SK-N-SH (cell line): ENCODE measurements around the gene PCNX1. TPM values are rescaled to one million over a fixed set of nuclear protein-coding genes. Genes with fewer than 3 reads are reported as not detected.

ENCODE experiments used
- CTCF ChIA-PET: fragments of 300-600, 350-600 bp; formaldehyde crosslinking; extraction: SDS; loops from one replicate; lab custom pipeline; 2021; lab: Yijun Ruan, JAX
- POLR2A ChIA-PET: fragments of 350-600 bp; sonication (Branson Sonifier 250); formaldehyde crosslinking; extraction: SDS; loops from one replicate; lab custom pipeline; 2020; ENCODE audit warnings: antibody characterized with exemption, inconsistent platforms; lab: Yijun Ruan, JAX
- DNase-seq: peaks from one replicate; pipeline ENCODE4 v3.0.0; 2012
- H2AFZ ChIP-seq: fragments of 200-600 bp; sonication (generic); 2 replicates; pipeline ENCODE4 v1.8.1; 2016; ENCODE audit warnings: antibody characterized with exemption, mild to moderate bottlenecking, low read depth
- H3F3A ChIP-seq: fragments of 200-600 bp; sonication (generic); replicated peaks from 2 replicates; pipeline ENCODE3; 2016; ENCODE audit warnings: antibody characterized with exemption, mild to moderate bottlenecking; ENCODE audit not compliant: insufficient read depth
- H3K27ac ChIP-seq, 2 experiments: fragments of 200-500 bp in 1 of 2; fragments of 200-600 bp in 1 of 2; sonication (Bioruptor generic) in 1 of 2; sonication (generic), shearing (Covaris generic) in 1 of 2; 2 replicates each; pipeline versions ENCODE4 v1.5.1 to v1.6.1; 2014 to 2016; ENCODE audit warnings: low read depth in 2 of 2, inconsistent platforms in 1 of 2, low read length in 1 of 2, mild to moderate bottlenecking in 1 of 2, mixed read lengths in 1 of 2
- H3K27me3 ChIP-seq: fragments of 200-600 bp; sonication (generic), shearing (Covaris generic); 2 replicates; pipeline ENCODE4 v1.6.1; 2016; ENCODE audit warnings: mixed run types; ENCODE audit not compliant: insufficient read depth
- H3K36me3 ChIP-seq, 2 experiments: fragments of 200-500 bp in 1 of 2; fragments of 200-600 bp in 1 of 2; sonication (Bioruptor generic) in 1 of 2; sonication (generic) in 1 of 2; replicated peaks in 1 of 2; 2 replicates each; pipeline versions ENCODE3 to v1.5.1; 2014 to 2016; ENCODE audit warnings: low read length in 1 of 2, mild to moderate bottlenecking in 1 of 2; ENCODE audit not compliant: insufficient read depth in 2 of 2, control insufficient read depth in 1 of 2
- H3K4me1 ChIP-seq, 2 experiments: fragments of 200-500 bp in 1 of 2; fragments of 200-600 bp in 1 of 2; sonication (Bioruptor generic) in 1 of 2; sonication (generic), shearing (Covaris generic) in 1 of 2; 2 replicates each; pipeline versions ENCODE4 v1.5.1 to v1.6.1; 2014 to 2016; ENCODE audit warnings: low read depth in 1 of 2, low read length in 1 of 2, mixed run types in 1 of 2; ENCODE audit not compliant: insufficient read depth in 2 of 2, control insufficient read depth in 1 of 2
- H3K4me2 ChIP-seq: fragments of 200-600 bp; sonication (generic), shearing (Covaris generic); 2 replicates; pipeline ENCODE4 v1.6.1; 2017; ENCODE audit warnings: mixed run types
- H3K4me3 ChIP-seq, 2 experiments: fragments of 200-500 bp in 1 of 2; fragments of 200-600 bp in 1 of 2; sonication (Bioruptor generic) in 1 of 2; sonication (generic), shearing (Covaris generic) in 1 of 2; 2 replicates each; pipeline versions ENCODE4 v1.5.1 to v1.8.1; 2014 to 2016; ENCODE audit warnings: low read depth in 2 of 2, inconsistent platforms in 1 of 2, low read length in 1 of 2, mild to moderate bottlenecking in 1 of 2, mixed read lengths in 1 of 2, moderate library complexity in 1 of 2
- H3K79me2 ChIP-seq: fragments of 200-600 bp; sonication (generic); 2 replicates; pipeline ENCODE4 v1.8.1; 2017; ENCODE audit warnings: mild to moderate bottlenecking; ENCODE audit not compliant: insufficient read depth
- H3K9ac ChIP-seq: fragments of 200-600 bp; sonication (generic); 2 replicates; pipeline ENCODE4 v1.6.1; 2017; ENCODE audit warnings: mixed run types
- H3K9me2 ChIP-seq: fragments of 200-600 bp; sonication (generic); 2 replicates; pipeline ENCODE4 v1.6.1; 2017; ENCODE audit warnings: mixed run types
- H3K9me3 ChIP-seq: fragments of 200-600 bp; sonication (generic); 2 replicates; pipeline ENCODE4 v1.6.1; 2017; ENCODE audit warnings: mixed run types, mild to moderate bottlenecking, moderate library complexity
- H4K20me1 ChIP-seq: fragments of 200-600 bp; sonication (generic); 2 replicates; pipeline ENCODE4 v1.6.1; 2017; ENCODE audit warnings: mild to moderate bottlenecking, mixed run types; ENCODE audit not compliant: insufficient read depth
- EP300 ChIP-seq, 2 experiments: IDR thresholded peaks; 2 replicates each; pipeline versions ENCODE4 v1.4.0 to v1.6.1; 2012; ENCODE audit warnings: borderline replicate concordance in 1 of 2, low read depth in 1 of 2, low read length in 1 of 2
- EZH2phosphoT487 ChIP-seq: fragments of 200-600 bp; sonication (generic); IDR thresholded peaks from 2 replicates; pipeline ENCODE4 v1.6.1; 2017; ENCODE audit warnings: low read depth, mixed run types, mild to moderate bottlenecking, antibody characterized with exemption, moderate library complexity, borderline replicate concordance
- FOSL2 ChIP-seq: IDR thresholded peaks from 2 replicates; pipeline ENCODE4 v1.4.0; 2012; ENCODE audit warnings: low read depth, mild to moderate bottlenecking, moderate library complexity, borderline replicate concordance
- FOXM1 ChIP-seq: IDR thresholded peaks from 2 replicates; pipeline ENCODE4 v1.4.0; 2012; ENCODE audit warnings: low read depth, mild to moderate bottlenecking
- MAX ChIP-seq: IDR thresholded peaks from 2 replicates; pipeline ENCODE4 v1.4.0; 2012; ENCODE audit warnings: low read depth
- MXI1 ChIP-seq: IDR thresholded peaks from 2 replicates; pipeline ENCODE4 v1.6.1; 2012; ENCODE audit warnings: mild to moderate bottlenecking, low read depth, low read length, improper control_type of control experiment
- NFIC ChIP-seq: IDR thresholded peaks from 2 replicates; pipeline ENCODE4 v1.4.0; 2012; ENCODE audit warnings: borderline replicate concordance
- NRF1 ChIP-seq: IDR thresholded peaks from 2 replicates; pipeline ENCODE4 v1.6.1; 2012; ENCODE audit warnings: low read depth, mild to moderate bottlenecking, low read length
- POLR2AphosphoS5 ChIP-seq: IDR thresholded peaks from 2 replicates; pipeline ENCODE4 v1.6.1; 2012; ENCODE audit warnings: low read depth, low read length
- RAD21 ChIP-seq: IDR thresholded peaks from 2 replicates; pipeline ENCODE4 v1.6.1; 2012; ENCODE audit warnings: mild to moderate bottlenecking, low read length
- RCOR1 ChIP-seq: fragments of 150-350 bp; IDR thresholded peaks from 2 replicates; pipeline ENCODE4 v1.6.1; 2017; ENCODE audit warnings: antibody characterized with exemption, low read length
- RFX5 ChIP-seq: IDR thresholded peaks from 2 replicates; pipeline ENCODE4 v1.6.1; 2012; ENCODE audit warnings: mild to moderate bottlenecking, improper control_type of control experiment, low read length
- SIN3A ChIP-seq: IDR thresholded peaks from 2 replicates; pipeline ENCODE4 v1.6.1; 2012; ENCODE audit warnings: low read depth, mild to moderate bottlenecking, low read length, moderate library complexity, borderline replicate concordance
- TAF1 ChIP-seq: IDR thresholded peaks from 2 replicates; pipeline ENCODE4 v1.6.1; 2012; ENCODE audit warnings: low read depth, mild to moderate bottlenecking, low read length, moderate library complexity, borderline replicate concordance
- TEAD4 ChIP-seq: IDR thresholded peaks from 2 replicates; pipeline ENCODE4 v1.4.0; 2012; ENCODE audit warnings: mild to moderate bottlenecking, borderline replicate concordance; ENCODE audit not compliant: insufficient read depth
- USF2 ChIP-seq: fragments of 150-350 bp; IDR thresholded peaks from 2 replicates; pipeline ENCODE4 v1.6.1; 2017; ENCODE audit warnings: antibody characterized with exemption, low read length, low read depth, borderline replicate concordance
- WGBS: methylation state at CpG from one replicate; pipeline ENCODE4 v1.1.6; 2017; ENCODE audit warnings: low lambda C conversion rate; 5-methylcytosine and 5-hydroxymethylcytosine counted together
- polyA plus RNA-seq, 3 experiments: library from polyadenylated mRNA; depleted of rRNA; stranded (reverse); fragments of >200 nt; gene quantifications; 2 replicates each; pipeline ENCODE4 v1.2.3, GENCODE V29; 2012
- TF ChIP-seq, protein P1 (sequence below): fragments of 150-350 bp; IDR thresholded peaks from 2 replicates; pipeline ENCODE4 v1.6.1; 2016; ENCODE audit warnings: mild to moderate bottlenecking, low read depth, low read length
- TF ChIP-seq, protein P2 (sequence below): IDR thresholded peaks from 2 replicates; pipeline ENCODE4 v1.4.0; 2012; ENCODE audit warnings: low read depth, borderline replicate concordance

PCNX1 gene
- polyA plus RNA-seq, 1 of the 3 experiments (the other 2 are of a cell fraction): 9.4 TPM

- TF ChIP-seq POLR2AphosphoS5: no peak
Measured at GRCh38 chr14:71119832-71120231, 212.6 kb downstream of the PCNX1 start (continued).

- H3K9ac ChIP-seq: no peak overlapping the region
- no peaks in the 10 kb centered on the region for H3K27me3 ChIP-seq
- CTCF ChIA-PET: no interaction called here
- 73% methylated on average over 1 of the region's 1 CpG for WGBS
- POLR2A ChIA-PET: no interaction called here
- TF ChIP-seq, protein P1, sequence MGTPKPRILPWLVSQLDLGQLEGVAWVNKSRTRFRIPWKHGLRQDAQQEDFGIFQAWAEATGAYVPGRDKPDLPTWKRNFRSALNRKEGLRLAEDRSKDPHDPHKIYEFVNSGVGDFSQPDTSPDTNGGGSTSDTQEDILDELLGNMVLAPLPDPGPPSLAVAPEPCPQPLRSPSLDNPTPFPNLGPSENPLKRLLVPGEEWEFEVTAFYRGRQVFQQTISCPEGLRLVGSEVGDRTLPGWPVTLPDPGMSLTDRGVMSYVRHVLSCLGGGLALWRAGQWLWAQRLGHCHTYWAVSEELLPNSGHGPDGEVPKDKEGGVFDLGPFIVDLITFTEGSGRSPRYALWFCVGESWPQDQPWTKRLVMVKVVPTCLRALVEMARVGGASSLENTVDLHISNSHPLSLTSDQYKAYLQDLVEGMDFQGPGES: no peak
- TF ChIP-seq, protein P2, sequence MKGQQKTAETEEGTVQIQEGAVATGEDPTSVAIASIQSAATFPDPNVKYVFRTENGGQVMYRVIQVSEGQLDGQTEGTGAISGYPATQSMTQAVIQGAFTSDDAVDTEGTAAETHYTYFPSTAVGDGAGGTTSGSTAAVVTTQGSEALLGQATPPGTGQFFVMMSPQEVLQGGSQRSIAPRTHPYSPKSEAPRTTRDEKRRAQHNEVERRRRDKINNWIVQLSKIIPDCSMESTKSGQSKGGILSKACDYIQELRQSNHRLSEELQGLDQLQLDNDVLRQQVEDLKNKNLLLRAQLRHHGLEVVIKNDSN: no peak
- TF ChIP-seq USF2 (no peak), NRF1 (no peak), FOSL2 (no peak), EZH2phosphoT487 (no peak), TAF1 (no peak), TEAD4 (no peak), NFIC (no peak), FOXM1 (no peak), RFX5 (no peak)
- H3K79me2 ChIP-seq: no peaks in the 10 kb centered on the region
- H3K27ac ChIP-seq: no peak overlapping the region
- no peaks in the 10 kb centered on the region for H4K20me1 ChIP-seq
- no peaks in the 10 kb centered on the region for H3F3A ChIP-seq
- H3K36me3 ChIP-seq: peaks cover 0 to 5% of the 10 kb centered on the region in 2 experiments
- H3K9me3 ChIP-seq: no peaks in the 10 kb centered on the region
- H3K4me2 ChIP-seq: no peak overlapping the region
- no peaks in the 10 kb centered on the region for H3K9me2 ChIP-seq
- DNase-seq: no peak
- no peak overlapping the region for H3K4me3 ChIP-seq
- no peak overlapping the region for H2AFZ ChIP-seq
- peaks cover 8 to 10% of the 10 kb centered on the region in 2 experiments; a peak in 2 of 4 replicates for H3K4me1 ChIP-seq
Measured at GRCh38 chr14:71121001-71121400, 213.7 kb downstream of the PCNX1 start.

- H2AFZ ChIP-seq: no peak overlapping the region
- peaks cover 0 to 5% of the 10 kb centered on the region in 2 experiments for H3K36me3 ChIP-seq
- H3K4me1 ChIP-seq: peaks cover 8 to 10% of the 10 kb centered on the region in 2 experiments; a peak in 2 of 4 replicates
- ChIA-PET POLR2A (no interaction called here), CTCF (interaction anchor here (0.7 kb wide), 1 partner anchor 17 kb away, joined by 3 read pairs; no protein-coding TSS in a partner anchor)
- no peaks in the 10 kb centered on the region for H3K9me2 ChIP-seq
- no peak overlapping the region for H3K4me3 ChIP-seq
- no peaks in the 10 kb centered on the region for H3K27me3 ChIP-seq
- TF ChIP-seq RCOR1 (no peak), RAD21 (no peak), EP300 (IDR thresholded peaks at IDR 0.05; ENCODE audit: borderline replicate concordance in 1 of 2, low read depth in 1 of 2, low read length in 1 of 2) (no peak), MXI1 (no peak), MAX (no peak), SIN3A (no peak)
- H4K20me1 ChIP-seq: no peaks in the 10 kb centered on the region
- no peak for DNase-seq
- H3K79me2 ChIP-seq: no peaks in the 10 kb centered on the region
- H3K27ac ChIP-seq: no peak overlapping the region
- no peaks in the 10 kb centered on the region for H3F3A ChIP-seq
- 95% methylated on average over 5 of the region's 5 CpGs for WGBS
- no peak overlapping the region for H3K9ac ChIP-seq
- no peak overlapping the region for H3K4me2 ChIP-seq
- no peaks in the 10 kb centered on the region for H3K9me3 ChIP-seq
Measured at GRCh38 chr14:71121711-71122110, 214.5 kb downstream of the PCNX1 start.
